Kidney (tissue), 14 donors: ENCODE data around the gene DOCK10. TPM values are rescaled to one million over a fixed set of nuclear protein-coding genes. Genes with fewer than 3 reads are reported as not detected.

ENCODE experiments used
- DNase-seq, 5 donors: peaks; one replicate each; pipeline ENCODE4 v3.0.0-alpha.2; 2013 to 2020
- FAIRE-seq: peaks from 2 replicates; lab custom pipeline; 2012; peaks lifted over from hg19 to GRCh38; lab: Jason Lieb, UNC
- H3K27ac ChIP-seq, 2 donors: one replicate each; pipeline ENCODE4 v1.7.0; 2013; ENCODE audit warnings: low read depth in 2 of 2, low read length in 2 of 2, inconsistent platforms in 1 of 2
- H3K27me3 ChIP-seq: one replicate; pipeline ENCODE4 v1.7.1; 2013; ENCODE audit warnings: low read length, inconsistent platforms; ENCODE audit not compliant: control insufficient read depth, insufficient read depth
- H3K36me3 ChIP-seq, 3 donors: one replicate each; pipeline versions ENCODE4 v1.7.0 to v1.7.1; 2013; ENCODE audit warnings: low read length in 3 of 3, control low read depth in 1 of 3, inconsistent platforms in 1 of 3; ENCODE audit not compliant: insufficient read depth in 3 of 3, control insufficient read depth in 2 of 3
- H3K4me1 ChIP-seq, 3 donors: one replicate each; pipeline versions ENCODE4 v1.7.0 to v1.7.1; 2013; ENCODE audit warnings: low read length in 3 of 3, inconsistent platforms in 1 of 3, low read depth in 1 of 3; ENCODE audit not compliant: control insufficient read depth in 2 of 3, insufficient read depth in 2 of 3
- H3K4me3 ChIP-seq, 3 donors: one replicate each; pipeline versions ENCODE4 v1.7.0 to v1.8.1; 2013; ENCODE audit warnings: low read length in 3 of 3, control low read depth in 1 of 3, inconsistent platforms in 1 of 3
- H3K9ac ChIP-seq, 3 donors: one replicate each; pipeline versions ENCODE4 v1.7.0 to v1.7.1; 2013; ENCODE audit warnings: low read length in 3 of 3, control low read depth in 1 of 3, inconsistent platforms in 1 of 3
- H3K9me3 ChIP-seq, 3 donors: one replicate each; pipeline versions ENCODE4 v1.7.0 to v1.7.1; 2013; ENCODE audit warnings: low read length in 3 of 3, control low read depth in 1 of 3, inconsistent platforms in 1 of 3; ENCODE audit not compliant: control insufficient read depth in 2 of 3, insufficient read depth in 1 of 3
- intact Hi-C: fragments of 100-400 bp; cut with DNase I; formaldehyde crosslinking; loops from one replicate; pipeline ENCODE4 v1.11.1; 2022
- polyA plus RNA-seq: library from polyadenylated mRNA; stranded (reverse); fragments of 350-450 nt; fragmentation: Illumina TruSeq; extraction: RNeasy Lipid Tissue Mini Kit (QIAGEN cat#74804); gene quantifications from one replicate; pipeline ENCODE4 v1.2.3, GENCODE V29; 2014; ENCODE audit warnings: low read depth, low replicate concordance; ENCODE audit not compliant: insufficient read depth
- total RNA-seq: library from RNA; stranded (reverse); fragmentation: NEBNext Ultra II Directional; extraction: Animal tissue kit (Norgen Biotek cat#: 25700); gene quantifications from one replicate; pipeline ENCODE4 v1.2.1, GENCODE V29; 2021
- TF ChIP-seq, protein P1 (sequence below): IDR thresholded peaks from 3 replicates; pipeline ENCODE4 v1.5.1; 2012; ENCODE audit warnings: mild to moderate bottlenecking, moderate library complexity, borderline replicate concordance; ENCODE audit not compliant: insufficient read depth; ENCODE audit errors: extremely low read depth
- donor health status: control.
- donor health status: control.
- donor health status: control.
- donor health status: control.
- donor health status: control.
- donor health status: DM: yes; HTN: yes; CAD: no.
- donor health status: Normal renal cell carcinoma (clear cell type).

DOCK10 gene
- total and polyA plus RNA-seq, 2 donors from 2014 or later, result 2.1 to 33.8 TPM

DNA sequence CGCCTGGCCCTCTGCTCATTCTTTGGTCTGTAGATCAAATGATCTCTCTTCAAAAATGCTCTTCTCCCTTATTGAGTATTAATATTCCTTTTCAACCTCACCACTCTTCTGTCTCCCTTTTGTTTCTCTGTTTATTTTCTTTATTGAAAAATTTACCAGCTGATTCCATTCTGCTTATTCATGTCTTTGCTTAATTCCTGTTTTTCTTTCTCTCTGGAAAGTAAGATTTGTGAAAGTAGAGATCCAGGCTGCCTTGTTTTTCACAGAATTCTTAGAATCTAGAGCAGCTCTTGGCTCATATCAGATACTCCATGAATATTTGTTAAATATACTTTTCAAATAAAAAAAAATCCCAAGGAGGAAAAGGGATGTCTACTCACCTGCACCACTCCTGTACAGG is 157.0 kb downstream of the DOCK10 start:
- Histone ChIP-seq H3K9me3 (no peaks in the 10 kb centered on the region), H3K27me3 (no peaks in the 10 kb centered on the region), H3K4me3 (no peak overlapping the region), H3K27ac (no peak overlapping the region), H3K9ac (no peak overlapping the region), H3K36me3 (no peaks in the 10 kb centered on the region), H3K4me1 (no peaks in the 10 kb centered on the region)
- intact Hi-C loops, result no loop called here
- DNase-seq (no peak), FAIRE-seq (no peak)
- TF ChIP-seq, protein P1, sequence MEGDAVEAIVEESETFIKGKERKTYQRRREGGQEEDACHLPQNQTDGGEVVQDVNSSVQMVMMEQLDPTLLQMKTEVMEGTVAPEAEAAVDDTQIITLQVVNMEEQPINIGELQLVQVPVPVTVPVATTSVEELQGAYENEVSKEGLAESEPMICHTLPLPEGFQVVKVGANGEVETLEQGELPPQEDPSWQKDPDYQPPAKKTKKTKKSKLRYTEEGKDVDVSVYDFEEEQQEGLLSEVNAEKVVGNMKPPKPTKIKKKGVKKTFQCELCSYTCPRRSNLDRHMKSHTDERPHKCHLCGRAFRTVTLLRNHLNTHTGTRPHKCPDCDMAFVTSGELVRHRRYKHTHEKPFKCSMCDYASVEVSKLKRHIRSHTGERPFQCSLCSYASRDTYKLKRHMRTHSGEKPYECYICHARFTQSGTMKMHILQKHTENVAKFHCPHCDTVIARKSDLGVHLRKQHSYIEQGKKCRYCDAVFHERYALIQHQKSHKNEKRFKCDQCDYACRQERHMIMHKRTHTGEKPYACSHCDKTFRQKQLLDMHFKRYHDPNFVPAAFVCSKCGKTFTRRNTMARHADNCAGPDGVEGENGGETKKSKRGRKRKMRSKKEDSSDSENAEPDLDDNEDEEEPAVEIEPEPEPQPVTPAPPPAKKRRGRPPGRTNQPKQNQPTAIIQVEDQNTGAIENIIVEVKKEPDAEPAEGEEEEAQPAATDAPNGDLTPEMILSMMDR, result no peak

DNA sequence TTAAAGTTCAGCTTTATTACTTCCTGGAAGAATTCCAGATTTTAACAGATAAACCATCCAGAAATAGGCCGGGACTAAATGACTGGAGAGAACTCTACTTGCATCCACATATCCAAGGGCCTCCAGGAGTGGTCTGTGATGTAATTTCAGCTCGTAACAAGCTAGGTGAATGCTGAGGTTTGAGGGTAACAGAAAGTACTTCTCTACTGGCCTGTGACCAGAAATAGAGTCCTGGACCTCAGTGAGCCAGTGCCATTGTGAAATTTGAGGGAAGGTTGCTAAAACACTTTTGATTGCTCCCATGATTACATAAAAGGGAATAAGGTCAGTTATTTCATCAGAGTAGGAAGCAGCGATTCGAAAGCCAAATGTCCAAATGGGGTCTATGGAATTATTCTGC is 158.1 kb downstream of the DOCK10 start:
- TF ChIP-seq, protein P1, result no peak
- no peak for FAIRE-seq

DNA sequence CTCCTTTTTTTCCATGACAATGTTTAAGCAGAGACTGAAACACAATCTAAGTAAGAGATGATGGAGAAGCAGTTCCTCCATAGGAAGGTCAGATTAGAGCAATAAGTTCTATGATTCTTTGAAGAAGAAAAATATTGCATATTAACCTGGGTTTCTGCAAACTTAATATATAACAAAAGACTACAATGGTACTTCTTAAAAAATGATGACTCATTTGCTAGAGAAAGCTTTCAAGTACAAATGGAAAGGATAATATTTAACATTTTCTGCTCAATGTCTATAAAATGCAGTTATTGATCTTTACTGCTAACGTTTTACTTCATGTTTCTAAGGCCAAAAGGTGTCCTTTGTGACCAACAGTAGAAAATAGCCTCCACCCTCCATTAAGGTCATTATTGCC is 158.6 kb downstream of the DOCK10 start:
- Histone ChIP-seq H3K36me3 (no peaks in the 10 kb centered on the region), H3K9me3 (no peaks in the 10 kb centered on the region), H3K9ac (no peak overlapping the region), H3K4me3 (no peak overlapping the region), H3K27me3 (no peaks in the 10 kb centered on the region), H3K4me1 (no peaks in the 10 kb centered on the region), H3K27ac (no peak overlapping the region)
- TF ChIP-seq, protein P1, result no peak
- intact Hi-C loops, result no loop called here
- FAIRE-seq (no peak), DNase-seq (no peak)

More for the DNA sequence above, 158.1 kb downstream of the DOCK10 start:
- no peaks in the 10 kb centered on the region for H3K36me3 ChIP-seq
- no peak overlapping the region for H3K27ac ChIP-seq
- no peaks in the 10 kb centered on the region for H3K4me1 ChIP-seq
- H3K4me3 ChIP-seq, result no peak overlapping the region
- H3K9me3 ChIP-seq, result no peaks in the 10 kb centered on the region
- H3K9ac ChIP-seq, result no peak overlapping the region
- no peaks in the 10 kb centered on the region for H3K27me3 ChIP-seq
- DNase-seq, result no peak
- intact Hi-C loops, result no loop called here

DNA sequence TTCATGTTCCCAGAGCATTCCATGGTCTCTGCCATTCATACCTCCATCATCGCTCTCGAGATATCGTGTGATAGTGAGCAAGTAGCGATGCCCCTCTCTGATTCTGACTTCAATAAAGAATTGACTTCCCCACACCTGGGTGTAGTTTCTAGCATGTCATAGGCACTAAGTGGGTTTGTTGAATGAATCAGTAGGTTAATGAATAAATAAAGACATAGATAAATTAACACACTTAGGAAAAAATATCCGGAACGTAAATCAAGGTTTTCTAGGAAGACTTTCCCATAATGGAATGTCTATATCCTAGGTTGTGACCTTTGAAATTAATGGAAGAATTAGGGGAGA is 159.1 kb downstream of the DOCK10 start:
- Histone ChIP-seq H3K27me3 (no peaks in the 10 kb centered on the region), H3K9me3 (no peaks in the 10 kb centered on the region), H3K4me1 (no peaks in the 10 kb centered on the region), H3K4me3 (no peak overlapping the region), H3K9ac (no peak overlapping the region), H3K36me3 (no peaks in the 10 kb centered on the region), H3K27ac (no peak overlapping the region)
- intact Hi-C loops, result no loop called here
- DNase-seq (no peak), FAIRE-seq (no peak)
- TF ChIP-seq, protein P1, result no peak
